Left renal cortex interstitium (tissue), 4 donors: ENCODE data around the gene MICAL3. TPM values are rescaled to one million over a fixed set of nuclear protein-coding genes. Genes with fewer than 3 reads are reported as not detected.

Source experiments
- DNase-seq, 4 donors: peaks; one replicate each; pipeline ENCODE4 v3.0.0-alpha.2; 2013; ENCODE audit warnings: low read depth in 4 of 4, low spot score in 2 of 4, missing footprints in 1 of 4
- polyA plus RNA-seq, 4 donors: library from polyadenylated mRNA; unstranded; fragments of 120-200 nt; gene quantifications; one replicate each; pipeline ENCODE4 v1.2.1, GENCODE V29; 2013; ENCODE audit not compliant: insufficient read length in 4 of 4

MICAL3 gene
- polyA plus RNA-seq, 4 donors = 18.3 to 45.9 (median 34.2) TPM

DNA sequence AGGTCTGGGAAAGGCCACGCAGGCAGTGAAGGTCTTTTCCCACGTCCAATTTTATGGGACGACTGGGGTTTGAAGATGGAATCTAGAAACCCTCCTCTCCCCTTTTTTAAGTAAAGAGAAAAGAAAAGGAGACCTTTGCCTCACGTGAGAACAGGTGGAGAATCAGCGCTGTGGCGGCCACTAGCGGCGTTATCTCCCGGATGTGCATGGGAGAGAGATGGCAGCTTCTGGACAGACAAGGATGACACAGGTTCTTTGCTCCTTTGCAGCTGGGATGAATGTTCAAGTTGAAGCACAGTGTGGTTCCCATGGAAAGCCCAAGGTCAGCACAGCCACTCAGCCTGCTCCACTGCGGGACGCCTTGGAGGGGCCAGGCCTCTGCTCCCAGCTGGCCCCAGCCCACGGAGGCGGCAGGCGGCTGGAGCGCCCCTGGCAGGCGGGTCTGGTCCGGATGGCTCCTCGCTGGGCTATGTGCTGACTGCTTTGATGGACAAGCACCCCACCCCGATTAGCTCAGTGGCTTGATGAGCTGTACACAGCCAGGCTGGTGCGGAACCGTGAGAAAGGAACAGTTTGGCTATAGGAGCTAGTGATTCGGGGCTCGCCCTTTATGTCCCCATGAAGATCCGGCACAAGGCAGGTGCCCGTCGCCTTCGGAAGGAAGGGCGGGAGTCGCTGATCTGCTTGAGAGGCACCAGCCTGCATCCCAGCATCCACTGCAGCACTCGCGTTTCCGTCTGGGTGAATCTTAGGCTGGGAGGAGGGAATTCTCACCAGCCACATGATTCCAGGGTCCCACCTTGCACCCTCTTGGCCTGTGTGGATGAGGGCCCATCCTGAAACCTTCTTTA is 235.6 kb downstream of the MICAL3 start:
- DNase-seq = no peak

- DNase-seq = no peak
Measured at GRCh38 chr22:17787716-17788330, 236.5 kb downstream of the MICAL3 start.

DNA sequence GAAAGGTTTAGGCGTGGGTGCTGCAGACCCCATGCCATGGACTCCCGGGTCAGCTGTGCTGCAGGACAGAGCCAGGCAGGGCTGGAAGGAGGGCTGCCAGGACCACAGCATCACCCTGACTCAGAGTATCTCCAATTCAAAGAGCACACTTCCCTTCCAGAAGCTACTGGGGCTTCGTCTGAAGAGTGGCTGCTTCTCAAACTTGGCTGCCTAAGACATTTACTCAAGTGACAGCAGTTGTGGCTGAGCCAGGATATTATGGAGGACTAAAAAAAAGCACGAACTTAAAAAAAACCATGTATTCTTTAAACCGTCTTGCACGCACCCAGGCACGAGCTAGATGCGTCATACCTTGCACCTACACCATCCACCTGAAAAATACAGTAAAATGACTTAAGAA is 237.1 kb downstream of the MICAL3 start:
- no peak for DNase-seq

GRCh38 chr22:17786435-17787161 is 237.8 kb downstream of the MICAL3 start:
- DNase-seq = no peak

DNA sequence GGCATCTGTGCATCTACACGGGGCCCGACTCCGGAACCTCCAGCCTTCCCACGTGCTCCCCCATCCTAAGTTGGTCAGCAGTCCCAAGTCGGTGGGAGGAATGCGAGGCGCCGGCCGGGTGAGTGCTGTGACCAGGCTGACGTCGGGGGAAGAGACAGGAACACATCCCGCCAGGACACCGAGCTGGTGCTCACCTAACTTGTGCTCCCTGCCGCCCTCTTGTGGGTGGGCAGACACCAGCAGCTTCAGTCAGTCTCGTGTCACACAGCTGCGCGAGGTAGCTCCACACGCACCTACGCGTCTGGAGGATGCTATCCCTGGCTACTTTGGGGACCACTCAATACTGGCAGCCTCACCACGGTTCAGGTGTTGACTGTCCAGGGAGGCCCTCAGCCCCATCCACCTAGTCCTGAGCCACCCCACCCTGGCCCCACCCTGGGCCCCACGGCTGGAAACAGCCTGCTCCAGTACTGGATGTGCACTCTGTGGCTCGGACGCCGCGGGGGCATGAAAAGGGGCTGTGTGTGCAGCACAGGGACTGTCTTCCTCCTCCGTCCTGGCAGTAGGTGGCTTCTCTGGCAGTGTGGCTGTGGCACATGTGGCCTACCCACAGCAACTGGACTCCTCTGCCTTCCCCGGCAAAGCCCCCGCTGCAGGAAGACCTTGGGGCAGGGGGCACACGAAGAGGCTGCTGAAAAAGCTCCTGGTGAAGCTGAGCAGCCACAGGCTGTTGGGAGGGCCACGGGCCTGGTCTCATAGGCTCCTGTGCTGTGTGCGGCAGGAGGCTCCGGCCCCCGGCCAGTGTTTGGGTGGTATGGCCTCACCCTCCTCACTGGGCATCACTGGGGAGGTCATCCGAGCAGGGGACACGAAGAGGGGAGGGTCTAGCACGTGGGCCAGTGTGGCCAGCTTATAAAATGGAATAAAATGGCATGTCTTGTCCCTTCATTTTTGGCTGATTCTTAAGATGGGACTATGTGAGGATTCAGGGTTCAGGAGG is 238.9 kb downstream of the MICAL3 start:
- no peak for DNase-seq

GRCh38 chr22:17784776-17785175 is 239.6 kb downstream of the MICAL3 start:
- DNase-seq = no peak

GRCh38 chr22:17783773-17784480 is 240.4 kb downstream of the MICAL3 start:
- DNase-seq = no peak

- no peak for DNase-seq
Measured at GRCh38 chr22:17783312-17783711, 241.0 kb downstream of the MICAL3 start.

DNA sequence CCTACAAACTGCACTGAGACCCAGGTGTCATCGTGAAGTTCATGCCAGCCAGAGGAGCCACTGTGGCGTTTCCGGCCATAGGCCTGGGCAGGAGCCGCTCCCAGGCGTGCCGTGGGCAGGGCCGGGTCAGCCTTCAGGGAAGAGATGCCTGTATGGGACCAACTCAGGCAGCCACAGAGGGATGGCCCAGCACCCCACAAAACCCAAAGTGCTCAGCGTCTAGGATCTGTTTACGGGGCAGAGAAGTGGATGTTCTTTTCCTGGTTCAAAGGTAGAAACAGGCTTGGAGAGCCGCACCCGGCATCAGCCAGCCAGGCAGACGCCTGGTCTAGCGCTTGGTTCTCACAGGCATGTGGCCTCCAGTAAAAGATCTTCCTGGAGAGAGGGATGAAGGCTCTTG is 241.7 kb downstream of the MICAL3 start:
- DNase-seq = no peak

DNA sequence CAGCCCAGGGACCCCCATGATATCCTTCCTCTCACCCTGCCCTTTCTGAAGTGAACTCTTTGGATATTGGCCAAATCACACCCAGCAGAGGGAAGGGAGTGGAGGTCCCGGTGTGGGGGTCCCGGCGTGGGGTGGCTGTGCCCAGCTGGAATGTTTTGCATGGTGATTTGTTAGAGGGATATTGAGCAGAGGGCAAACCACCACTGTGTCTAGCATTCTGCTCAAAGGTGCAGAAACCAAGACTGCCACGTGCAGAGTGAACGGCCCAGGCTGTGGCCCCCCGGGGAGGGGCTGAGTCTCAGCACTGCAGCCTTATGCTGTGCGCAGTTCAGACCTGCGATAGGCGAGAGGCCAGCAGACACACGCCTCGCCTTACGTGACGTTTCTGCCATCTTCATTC is 242.2 kb downstream of the MICAL3 start:
- no peak for DNase-seq

GRCh38 chr22:17781319-17782031 is 242.9 kb downstream of the MICAL3 start:
- no peak for DNase-seq

DNA sequence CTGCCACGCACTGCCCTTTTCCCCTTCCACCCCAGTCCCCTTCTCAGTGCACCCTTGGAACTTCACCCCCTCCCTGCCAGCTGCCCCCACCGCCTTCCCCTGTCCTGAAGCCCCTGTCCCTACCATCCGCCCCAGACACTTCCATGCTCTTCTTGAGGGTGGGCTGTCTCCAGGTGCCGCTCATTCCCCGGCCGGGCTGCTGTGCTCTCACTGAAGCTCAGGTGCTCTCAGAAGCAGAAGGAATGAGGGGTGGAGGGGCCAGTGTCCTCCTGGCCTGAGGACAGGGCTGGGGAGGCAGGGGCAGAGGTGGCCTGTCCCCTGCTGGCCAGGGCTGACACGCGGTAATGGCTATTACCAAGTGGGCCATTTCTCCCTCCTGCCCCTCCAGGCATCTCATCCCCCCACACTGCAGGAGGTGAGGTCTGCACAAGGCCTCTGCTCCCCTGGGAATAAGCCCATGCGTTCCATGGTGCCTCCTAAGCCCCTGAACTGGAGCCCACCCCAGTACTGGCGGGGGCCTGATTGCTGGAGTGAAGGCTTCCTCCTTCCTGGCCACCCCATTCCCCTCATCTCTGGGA is 243.5 kb downstream of the MICAL3 start:
- no peak for DNase-seq

GRCh38 chr22:17780116-17780740 is 244.1 kb downstream of the MICAL3 start:
- DNase-seq = no peak

DNA sequence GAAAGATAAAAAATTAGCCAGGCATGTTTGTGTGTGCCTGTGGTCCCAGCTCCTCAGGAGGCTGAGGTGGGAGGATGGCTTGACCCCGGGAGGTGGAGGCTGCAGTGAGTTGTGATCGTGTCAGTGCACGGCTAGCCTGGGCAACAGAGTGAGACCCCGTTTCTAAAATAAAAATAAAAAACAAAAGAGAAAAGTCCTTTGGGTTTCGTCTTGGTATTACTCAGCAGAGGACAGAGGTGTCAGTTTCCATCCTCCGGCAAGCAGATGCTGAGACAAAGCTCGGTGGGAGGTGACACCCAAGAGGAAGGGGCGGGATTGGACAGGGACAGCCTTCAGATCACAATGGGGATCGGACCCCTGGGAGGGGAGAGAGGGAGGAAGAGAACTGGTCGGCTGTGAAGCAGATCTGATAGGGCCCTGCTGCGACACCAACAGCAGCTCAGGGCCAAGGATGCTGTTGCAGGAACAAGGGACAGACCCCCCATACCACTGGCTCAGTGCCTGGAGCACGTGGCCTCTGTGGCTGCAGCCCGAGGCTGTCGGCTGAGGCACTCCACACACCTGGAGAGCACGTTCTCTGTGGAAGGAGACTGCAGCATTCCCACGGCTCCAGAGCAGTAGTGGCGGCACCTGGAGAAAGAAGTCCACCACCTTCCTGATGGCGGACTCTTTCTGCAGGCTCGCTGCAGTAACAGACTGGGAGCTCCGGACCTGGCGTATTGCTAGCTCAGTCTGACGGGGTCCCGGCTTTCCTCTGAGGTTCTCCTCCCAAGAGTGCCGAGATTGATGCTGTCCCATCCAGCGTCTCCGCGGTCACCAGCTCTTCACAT is 244.9 kb downstream of the MICAL3 start:
- DNase-seq = no peak

DNA sequence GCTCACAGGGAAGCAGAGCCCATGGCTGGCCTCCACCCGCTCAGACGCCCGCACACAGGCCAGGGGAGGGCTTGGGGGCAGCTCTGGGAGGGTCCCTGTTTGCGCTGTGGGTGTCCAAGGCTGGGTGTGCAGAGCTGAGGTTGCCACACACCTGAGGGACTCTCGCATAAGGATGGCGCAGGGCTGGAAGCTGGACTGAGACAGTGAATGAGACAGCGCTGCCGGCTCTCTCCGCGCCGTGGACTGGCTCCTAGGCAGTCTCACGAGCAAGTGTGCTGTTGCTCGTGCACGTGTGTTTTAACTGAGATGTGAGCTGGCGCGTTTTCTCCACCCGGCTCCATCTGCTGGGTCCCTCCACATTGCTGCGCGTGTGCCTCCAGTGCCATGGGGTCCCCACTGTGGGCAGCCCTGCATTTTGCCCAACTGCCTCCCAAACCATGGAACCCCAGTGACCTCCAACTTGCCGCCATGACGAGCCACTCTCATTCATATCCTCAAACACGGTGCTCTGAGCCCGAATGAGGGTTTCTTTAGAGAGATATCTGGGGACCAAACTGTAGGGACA is 245.9 kb downstream of the MICAL3 start:
- no peak for DNase-seq

GRCh38 chr22:17777717-17778044 is 246.7 kb downstream of the MICAL3 start:
- DNase-seq = no peak

DNA sequence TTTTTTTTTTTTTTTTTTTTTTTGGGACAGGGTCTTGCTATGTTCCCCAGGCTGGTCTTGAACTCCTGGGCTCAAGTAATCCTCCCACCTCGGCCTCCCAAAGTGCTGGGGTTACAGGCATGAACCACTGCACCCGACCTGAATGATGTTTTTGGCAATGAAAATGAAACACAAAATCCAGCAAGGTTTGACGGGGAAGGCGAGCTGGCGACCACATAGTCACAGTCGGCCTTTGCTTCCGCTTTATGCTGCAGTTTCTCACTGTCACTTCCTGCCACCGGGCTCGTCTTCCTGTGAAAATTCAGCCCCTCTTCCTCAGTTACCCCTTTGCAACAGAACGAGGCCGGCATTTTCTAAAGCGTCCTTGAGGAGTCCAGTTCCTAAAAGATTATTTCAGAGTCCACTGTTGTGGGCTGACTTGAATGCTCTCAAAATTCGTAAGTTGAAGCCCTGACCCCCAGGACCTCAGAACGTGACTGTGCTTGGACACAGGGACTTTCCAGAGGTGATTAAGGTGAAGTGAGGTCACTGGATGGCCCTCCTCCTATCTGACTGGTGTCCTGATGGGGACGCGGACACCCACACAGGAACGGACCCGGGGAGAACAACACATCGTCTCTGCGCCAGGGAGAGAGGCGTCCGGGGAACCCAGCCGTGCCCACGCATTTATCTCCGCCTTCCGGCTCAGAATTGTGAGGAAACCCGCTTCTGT is 247.2 kb downstream of the MICAL3 start:
- no peak for DNase-seq
